GM12801 (cell line): Measurements from ENCODE around the gene SHC1.

ENCODE experiments used
- TF ChIP-seq, protein P1 (sequence below): IDR thresholded peaks from one replicate; pipeline ENCODE4 v1.5.1; 2011; ENCODE audit warnings: control low read depth; ENCODE audit not compliant: insufficient read length; ENCODE audit errors: extremely low read depth

SHC1 gene

GRCh38 chr1:154953611-154954038 is 16.9 kb downstream of the SHC1 start:
- TF ChIP-seq, protein P1, sequence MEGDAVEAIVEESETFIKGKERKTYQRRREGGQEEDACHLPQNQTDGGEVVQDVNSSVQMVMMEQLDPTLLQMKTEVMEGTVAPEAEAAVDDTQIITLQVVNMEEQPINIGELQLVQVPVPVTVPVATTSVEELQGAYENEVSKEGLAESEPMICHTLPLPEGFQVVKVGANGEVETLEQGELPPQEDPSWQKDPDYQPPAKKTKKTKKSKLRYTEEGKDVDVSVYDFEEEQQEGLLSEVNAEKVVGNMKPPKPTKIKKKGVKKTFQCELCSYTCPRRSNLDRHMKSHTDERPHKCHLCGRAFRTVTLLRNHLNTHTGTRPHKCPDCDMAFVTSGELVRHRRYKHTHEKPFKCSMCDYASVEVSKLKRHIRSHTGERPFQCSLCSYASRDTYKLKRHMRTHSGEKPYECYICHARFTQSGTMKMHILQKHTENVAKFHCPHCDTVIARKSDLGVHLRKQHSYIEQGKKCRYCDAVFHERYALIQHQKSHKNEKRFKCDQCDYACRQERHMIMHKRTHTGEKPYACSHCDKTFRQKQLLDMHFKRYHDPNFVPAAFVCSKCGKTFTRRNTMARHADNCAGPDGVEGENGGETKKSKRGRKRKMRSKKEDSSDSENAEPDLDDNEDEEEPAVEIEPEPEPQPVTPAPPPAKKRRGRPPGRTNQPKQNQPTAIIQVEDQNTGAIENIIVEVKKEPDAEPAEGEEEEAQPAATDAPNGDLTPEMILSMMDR: no peak

GRCh38 chr1:154952664-154953063 is 17.9 kb downstream of the SHC1 start:
- TF ChIP-seq, protein P1: no peak

- TF ChIP-seq, protein P1: no peak
These were observed 18.5 kb downstream of the SHC1 start for GRCh38 chr1:154951901-154952657.

GRCh38 chr1:154948079-154948478 is 22.5 kb downstream of the SHC1 start:
- TF ChIP-seq, protein P1: no peak

GRCh38 chr1:154945962-154946850 is 24.3 kb downstream of the SHC1 start:
- TF ChIP-seq, protein P1: no peak

DNA sequence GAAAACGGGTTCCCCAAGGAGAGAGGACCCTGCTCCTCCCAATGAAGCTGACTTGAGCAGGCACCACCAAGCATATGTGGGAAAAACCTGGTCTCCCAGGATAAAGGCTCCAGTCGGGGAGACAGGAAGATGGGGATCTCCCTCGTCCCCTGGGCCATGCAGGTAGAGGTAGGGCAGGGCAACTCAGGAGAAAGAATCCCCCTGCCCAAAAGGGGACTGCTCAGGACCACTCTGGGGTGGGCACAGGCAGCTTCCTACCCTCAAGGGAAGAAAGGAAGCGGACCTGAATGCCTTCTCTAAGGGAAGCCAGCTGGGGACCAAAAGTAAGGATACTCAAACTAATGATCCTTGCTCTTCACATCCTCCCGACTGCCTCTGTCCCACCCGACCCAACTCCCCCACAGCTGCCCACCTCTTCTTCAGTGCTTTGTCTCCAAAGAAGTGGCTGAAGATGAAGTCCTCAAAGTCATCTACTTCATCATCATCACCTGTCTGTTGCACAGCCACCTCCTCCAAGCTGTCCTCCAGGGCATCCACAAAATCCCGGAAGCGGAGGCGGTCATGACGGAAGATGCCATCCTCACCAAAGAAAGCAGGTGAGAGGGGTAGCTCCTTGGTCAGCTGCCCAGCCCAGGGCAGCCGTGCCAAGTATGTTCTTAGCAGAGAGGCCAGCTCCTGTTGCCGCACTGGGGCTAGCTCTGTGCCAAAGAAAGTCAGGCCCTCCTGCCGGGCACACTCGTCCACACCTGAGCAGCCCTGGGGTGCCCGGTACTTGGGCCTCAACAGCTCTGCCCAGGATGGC is 25.2 kb downstream of the SHC1 start:
- TF ChIP-seq, protein P1: no peak
